Naive B cell (primary cell): Measurements from ENCODE around the gene GALNT11. TPM values are rescaled to one million over a fixed set of nuclear protein-coding genes. Genes with fewer than 3 reads are reported as not detected.

Experiments
- ATAC-seq, 2 donors: fragments of 150-1000 bp; cut with Tn5 transposase; 2 replicates each; pipeline ENCODE4 v1.10.0; 2021; ENCODE audit warnings: low read depth in 2 of 2, mild to moderate bottlenecking in 2 of 2, moderate library complexity in 2 of 2
- DNase-seq: peaks from one replicate; pipeline ENCODE4 v3.0.0; 2022
- H3K27ac Mint-ChIP-seq, 6 donors: one replicate each; pipeline ENCODE4 v1.8.0; 2020 to 2022; ENCODE audit warnings: mild to moderate bottlenecking in 6 of 6, mixed read lengths in 6 of 6, moderate library complexity in 5 of 6, inconsistent platforms in 2 of 6
- H3K27me3 Mint-ChIP-seq, 3 donors: one replicate each; pipeline ENCODE4 v1.8.0; 2021 to 2022; ENCODE audit warnings: mixed read lengths in 3 of 3, mild to moderate bottlenecking in 1 of 3
- H3K36me3 Mint-ChIP-seq, 2 donors: one replicate each; pipeline ENCODE4 v1.8.0; 2020 to 2022; ENCODE audit warnings: mixed read lengths in 2 of 2, inconsistent platforms in 1 of 2, mild to moderate bottlenecking in 1 of 2
- H3K4me1 Mint-ChIP-seq, 3 donors: one replicate each; pipeline ENCODE4 v1.8.0; 2020 to 2022; ENCODE audit warnings: mixed read lengths in 3 of 3, inconsistent platforms in 1 of 3, mild to moderate bottlenecking in 1 of 3, moderate library complexity in 1 of 3
- H3K4me3 Mint-ChIP-seq, 8 donors: one replicate each; pipeline ENCODE4 v1.8.0; 2020 to 2022; ENCODE audit warnings: mild to moderate bottlenecking in 8 of 8, mixed read lengths in 8 of 8, moderate library complexity in 8 of 8, inconsistent platforms in 2 of 8
- H3K9me3 Mint-ChIP-seq, 7 donors: one replicate each; pipeline ENCODE4 v1.8.0; 2020 to 2022; ENCODE audit warnings: mixed read lengths in 7 of 7, mild to moderate bottlenecking in 5 of 7, inconsistent platforms in 2 of 7, moderate library complexity in 1 of 7
- polyA plus RNA-seq, 6 donors: library from polyadenylated mRNA; unstranded; fragments of 300-500 nt; fragmentation: Illumina TruSeq; gene quantifications; one replicate each; pipeline ENCODE4 v1.2.3, GENCODE V29; 2021; ENCODE audit warnings: low read depth in 6 of 6

GALNT11 gene
- polyA plus RNA-seq, 6 donors from 2014 or later = 11.0 to 24.5 (median 15.0) TPM

- Mint-ChIP-seq H3K4me1 (peaks cover 0 to 5% (median 0%) of the 10 kb centered on the region in 3 donors), H3K27me3 (no peaks in the 10 kb centered on the region), H3K4me3 (no peak overlapping the region), H3K36me3 (peaks cover 0 to 37% of the 10 kb centered on the region in 2 donors), H3K9me3 (no peaks in the 10 kb centered on the region), H3K27ac (peak overlapping the region in 2 of 6 donors; percentile 74 to 84)
- no peak for DNase-seq
- no peak for ATAC-seq
These were observed 108.3 kb downstream of the GALNT11 start for GRCh38 chr7:152133804-152134203.

- peaks cover 4 to 31% of the 10 kb centered on the region in 2 donors for H3K36me3 Mint-ChIP-seq
- no peaks in the 10 kb centered on the region for H3K9me3 Mint-ChIP-seq
- H3K27me3 Mint-ChIP-seq = no peaks in the 10 kb centered on the region
- ATAC-seq (no peak), DNase-seq (no peak)
- H3K4me3 Mint-ChIP-seq = peak overlapping the region in 1 of 8 donors; percentile 47
- H3K27ac Mint-ChIP-seq = peak overlapping the region in 3 of 6 donors; percentile 9 to 62 (median 43)
- H3K4me1 Mint-ChIP-seq = peaks cover 0 to under 1% (median 0%) of the 10 kb centered on the region in 3 donors
These were observed 111.2 kb downstream of the GALNT11 start for GRCh38 chr7:152136686-152137085.

GRCh38 chr7:152137476-152138025 is 112.1 kb downstream of the GALNT11 start:
- H3K4me1 Mint-ChIP-seq = no peaks in the 10 kb centered on the region
- ATAC-seq = no peak
- peak overlapping the region in 1 of 6 donors; percentile 43 for H3K27ac Mint-ChIP-seq
- no peak for DNase-seq
- no peaks in the 10 kb centered on the region for H3K27me3 Mint-ChIP-seq
- H3K36me3 Mint-ChIP-seq = peaks cover 4 to 34% of the 10 kb centered on the region in 2 donors
- no peak overlapping the region for H3K4me3 Mint-ChIP-seq
- no peaks in the 10 kb centered on the region for H3K9me3 Mint-ChIP-seq

GRCh38 chr7:152140067-152140466 is 114.6 kb downstream of the GALNT11 start:
- Mint-ChIP-seq H3K4me1 (peaks cover 0 to 6% (median 6%) of the 10 kb centered on the region in 3 donors), H3K9me3 (no peaks in the 10 kb centered on the region), H3K4me3 (no peak overlapping the region)

GRCh38 chr7:152140560-152140959 is 115.1 kb downstream of the GALNT11 start:
- peak overlapping the region in 2 of 6 donors; percentile 56 to 67 for H3K27ac Mint-ChIP-seq
- peaks cover 12 to 40% of the 10 kb centered on the region in 2 donors for H3K36me3 Mint-ChIP-seq
- H3K4me3 Mint-ChIP-seq = no peak overlapping the region
- DNase-seq = no peak
- no peak for ATAC-seq
- H3K27me3 Mint-ChIP-seq = no peaks in the 10 kb centered on the region
- no peaks in the 10 kb centered on the region for H3K9me3 Mint-ChIP-seq
- peaks cover 0 to 6% (median 6%) of the 10 kb centered on the region in 3 donors for H3K4me1 Mint-ChIP-seq

More at GRCh38 chr7:152140067-152140466, 114.6 kb downstream of the GALNT11 start:
- DNase-seq (no peak), ATAC-seq (no peak)
- H3K27me3 Mint-ChIP-seq = no peaks in the 10 kb centered on the region
- peak overlapping the region in 1 of 6 donors; percentile 56 for H3K27ac Mint-ChIP-seq
- H3K36me3 Mint-ChIP-seq = peaks cover 10 to 40% of the 10 kb centered on the region in 2 donors

GRCh38 chr7:152142976-152143595 is 117.6 kb downstream of the GALNT11 start:
- Mint-ChIP-seq H3K4me1 (peaks cover 4 to 6% (median 6%) of the 10 kb centered on the region in 3 donors), H3K9me3 (no peaks in the 10 kb centered on the region), H3K36me3 (peaks cover 13 to 30% of the 10 kb centered on the region in 2 donors), H3K27me3 (no peaks in the 10 kb centered on the region), H3K4me3 (no peak overlapping the region), H3K27ac (peak overlapping the region in 4 of 6 donors; percentile 9 to 39 (median 18))
- ATAC-seq = no peak
- no peak for DNase-seq

GRCh38 chr7:152144557-152145245 is 119.2 kb downstream of the GALNT11 start:
- Mint-ChIP-seq H3K36me3 (peaks cover 24 to 26% of the 10 kb centered on the region in 2 donors), H3K27ac (peak overlapping the region in 2 of 6 donors; percentile 16 to 30), H3K27me3 (no peaks in the 10 kb centered on the region), H3K4me3 (no peak overlapping the region), H3K9me3 (no peaks in the 10 kb centered on the region), H3K4me1 (peaks cover 4 to 6% (median 6%) of the 10 kb centered on the region in 3 donors)
- no peak for DNase-seq
- no peak for ATAC-seq

- no peak for ATAC-seq
- Mint-ChIP-seq H3K27ac (peak overlapping the region in 2 of 6 donors; percentile 16 to 63), H3K4me1 (peaks cover 4 to 6% (median 6%) of the 10 kb centered on the region in 3 donors), H3K27me3 (no peaks in the 10 kb centered on the region), H3K36me3 (peaks cover 17 to 25% of the 10 kb centered on the region in 2 donors), H3K4me3 (no peak overlapping the region), H3K9me3 (no peaks in the 10 kb centered on the region)
- DNase-seq = no peak
These were observed 120.5 kb downstream of the GALNT11 start for GRCh38 chr7:152145853-152146466.

GRCh38 chr7:152148706-152149105 is 123.2 kb downstream of the GALNT11 start:
- Mint-ChIP-seq H3K36me3 (peaks cover 14 to 39% of the 10 kb centered on the region in 2 donors), H3K4me1 (peaks cover 0 to 6% (median 4%) of the 10 kb centered on the region in 3 donors), H3K9me3 (no peaks in the 10 kb centered on the region), H3K27ac (no peak overlapping the region), H3K4me3 (no peak overlapping the region), H3K27me3 (no peaks in the 10 kb centered on the region)
- no peak for ATAC-seq
- DNase-seq = no peak

GRCh38 chr7:152149363-152149762 is 123.9 kb downstream of the GALNT11 start:
- H3K9me3 Mint-ChIP-seq = no peaks in the 10 kb centered on the region
- H3K27me3 Mint-ChIP-seq = no peaks in the 10 kb centered on the region
- peaks cover 19 to 39% of the 10 kb centered on the region in 2 donors for H3K36me3 Mint-ChIP-seq
- H3K4me3 Mint-ChIP-seq = peak overlapping the region in 1 of 8 donors; percentile 49
- ATAC-seq (no peak), DNase-seq (no peak)
- peak overlapping the region in 1 of 6 donors; percentile 56 for H3K27ac Mint-ChIP-seq
- peaks cover 0 to 6% (median 4%) of the 10 kb centered on the region in 3 donors for H3K4me1 Mint-ChIP-seq

- Mint-ChIP-seq H3K27ac (peak overlapping the region in 3 of 6 donors; percentile 16 to 31 (median 20)), H3K36me3 (peaks cover 27 to 30% of the 10 kb centered on the region in 2 donors)
These were observed 126.8 kb downstream of the GALNT11 start for GRCh38 chr7:152152267-152152666.

GRCh38 chr7:152158801-152159587 is 133.5 kb downstream of the GALNT11 start:
- DNase-seq = peak; percentile 79
- H3K36me3 Mint-ChIP-seq = peaks cover 13 to 28% of the 10 kb centered on the region in 2 donors
- peaks cover 20 to 29% (median 26%) of the 10 kb centered on the region in 3 donors for H3K4me1 Mint-ChIP-seq

More at GRCh38 chr7:152152267-152152666, 126.8 kb downstream of the GALNT11 start:
- no peak for DNase-seq
- H3K4me1 Mint-ChIP-seq = peaks cover 0 to 6% (median 0%) of the 10 kb centered on the region in 3 donors
- no peaks in the 10 kb centered on the region for H3K9me3 Mint-ChIP-seq
- no peak overlapping the region for H3K4me3 Mint-ChIP-seq
- ATAC-seq = no peak
- no peaks in the 10 kb centered on the region for H3K27me3 Mint-ChIP-seq

More at GRCh38 chr7:152158801-152159587, 133.5 kb downstream of the GALNT11 start:
- peak; percentile 92 to 95 for ATAC-seq
- Mint-ChIP-seq H3K27ac (peak overlapping the region; percentile 43 to 95 (median 83)), H3K4me3 (peak overlapping the region; percentile 2 to 81 (median 52)), H3K9me3 (no peaks in the 10 kb centered on the region), H3K27me3 (no peaks in the 10 kb centered on the region)
